ENCODE data around the gene NAPEPLD.
"Not testable (repeated sequence)": the region's sequence is repeated elsewhere in the genome, so short reads cannot be mapped to it uniquely, and the experiment has no call there.

NAPEPLD gene

GRCh38 chr7:103106005-103106702 is 42.7 kb downstream of the NAPEPLD start:
- DNase-seq: no peak

GRCh38 chr7:103101543-103101942 is 47.4 kb downstream of the NAPEPLD start:
- no peak for DNase-seq

- DNase-seq: no peak
These were observed 48.6 kb downstream of the NAPEPLD start for GRCh38 chr7:103100348-103100747.

- DNase-seq: no peak
These were observed 51.9 kb downstream of the NAPEPLD start for GRCh38 chr7:103097041-103097440.

GRCh38 chr7:103095558-103095957 is 53.3 kb downstream of the NAPEPLD start:
- DNase-seq: not testable (repeated sequence)

GRCh38 chr7:103094102-103094501 is 54.8 kb downstream of the NAPEPLD start:
- no peak for DNase-seq

- no peak for DNase-seq
These were observed 55.5 kb downstream of the NAPEPLD start for GRCh38 chr7:103093429-103093828.

GRCh38 chr7:103092321-103092720 is 56.6 kb downstream of the NAPEPLD start:
- not testable (repeated sequence) for DNase-seq

DNA sequence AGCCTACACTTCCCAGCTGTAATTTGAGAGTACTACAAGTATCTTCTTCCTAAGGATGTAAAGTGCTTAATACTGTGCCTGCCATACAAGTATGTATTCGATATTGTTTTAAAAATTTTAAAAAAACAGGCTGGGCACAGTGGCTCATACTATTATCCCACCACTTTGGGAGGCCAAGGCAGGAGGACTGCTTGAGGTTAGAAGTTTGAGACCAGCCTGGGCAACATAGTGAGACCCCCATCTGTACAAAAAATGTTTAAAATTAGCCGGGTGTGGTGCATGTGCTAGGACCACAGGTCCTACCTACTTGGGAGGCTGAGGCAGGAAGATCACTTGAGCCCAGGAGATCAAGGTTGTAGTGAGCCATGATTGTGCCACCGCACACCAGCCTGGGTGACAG is 65.7 kb downstream of the NAPEPLD start:
- DNase-seq: no peak

- no peak for DNase-seq
These were observed 66.4 kb downstream of the NAPEPLD start for GRCh38 chr7:103082497-103082896.

GRCh38 chr7:103080923-103081322 is 68.0 kb downstream of the NAPEPLD start:
- no peak for DNase-seq

- no peak for DNase-seq
These were observed 69.1 kb downstream of the NAPEPLD start for GRCh38 chr7:103079836-103080235.

DNA sequence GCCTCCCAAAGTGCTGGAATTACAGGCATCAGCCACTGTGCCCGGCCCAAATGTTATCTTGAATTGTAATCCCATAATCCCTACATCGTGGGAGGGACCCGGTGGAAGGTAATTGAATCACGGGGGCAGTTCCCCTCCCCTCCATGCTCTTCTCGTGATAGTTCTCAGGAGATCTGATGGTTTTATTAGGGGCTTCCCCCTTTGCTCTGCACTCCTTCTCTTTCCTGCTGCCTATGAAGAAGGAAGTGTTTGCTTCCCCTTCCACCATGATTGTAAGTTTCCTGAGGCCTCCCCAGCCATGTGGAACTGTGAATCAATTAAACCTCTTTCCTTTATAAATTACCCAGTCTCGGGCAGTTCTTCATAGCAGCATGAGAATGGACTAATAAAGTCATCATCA is 70.7 kb downstream of the NAPEPLD start:
- not testable (repeated sequence) for DNase-seq

- no peak for DNase-seq
These were observed 71.6 kb downstream of the NAPEPLD start for GRCh38 chr7:103077318-103077717.

DNA sequence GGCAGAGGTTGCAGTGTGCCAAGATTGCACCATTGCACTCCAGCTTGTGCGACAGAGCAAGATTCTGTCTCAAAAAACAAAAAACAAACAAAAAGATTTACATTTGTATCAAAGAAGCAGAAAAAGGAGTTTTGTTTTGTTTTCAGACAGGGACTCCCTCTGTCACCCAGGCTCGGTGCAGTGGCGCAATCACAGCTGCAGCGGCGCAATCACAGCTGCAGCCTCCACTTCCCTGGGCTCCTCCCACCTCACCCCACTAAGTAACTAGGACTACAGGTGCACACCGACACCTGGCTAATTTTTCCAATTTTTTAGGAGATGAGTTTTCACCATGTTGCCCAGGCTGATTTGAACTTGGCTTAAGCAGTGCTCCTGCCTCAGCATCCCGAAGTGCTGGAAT is 72.1 kb downstream of the NAPEPLD start:
- no peak for DNase-seq

DNA sequence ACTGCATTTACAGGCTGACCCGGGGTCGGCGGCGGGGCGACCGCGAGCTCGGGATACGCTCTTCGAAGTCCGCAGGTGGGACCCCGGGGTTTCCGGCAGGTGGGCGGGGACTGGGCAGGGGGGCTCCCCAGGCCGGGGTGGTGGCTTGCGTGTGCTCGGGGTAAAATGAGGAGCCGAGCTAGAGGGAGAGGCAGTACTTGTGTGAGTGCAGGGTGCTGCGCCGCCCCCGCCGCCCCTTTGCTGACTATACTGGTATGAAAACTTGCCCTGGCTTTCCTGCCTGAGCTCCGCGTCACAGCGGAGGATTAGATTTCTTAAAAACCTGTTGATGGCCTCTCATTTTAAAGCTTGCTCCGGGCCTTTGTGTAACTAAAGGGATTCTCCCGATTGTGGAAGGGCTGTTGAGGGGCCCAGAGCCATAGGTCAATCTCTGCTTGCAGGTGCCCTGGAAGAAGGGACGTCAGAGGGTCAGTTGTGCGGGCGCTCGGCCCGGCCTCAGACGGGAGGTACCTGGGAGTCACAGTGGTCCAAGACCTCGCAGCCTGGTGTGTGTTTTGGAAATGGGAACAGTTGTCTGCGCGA is 73.5 kb downstream of the NAPEPLD start:
- peak; percentile 58 to 71 for DNase-seq

DNA sequence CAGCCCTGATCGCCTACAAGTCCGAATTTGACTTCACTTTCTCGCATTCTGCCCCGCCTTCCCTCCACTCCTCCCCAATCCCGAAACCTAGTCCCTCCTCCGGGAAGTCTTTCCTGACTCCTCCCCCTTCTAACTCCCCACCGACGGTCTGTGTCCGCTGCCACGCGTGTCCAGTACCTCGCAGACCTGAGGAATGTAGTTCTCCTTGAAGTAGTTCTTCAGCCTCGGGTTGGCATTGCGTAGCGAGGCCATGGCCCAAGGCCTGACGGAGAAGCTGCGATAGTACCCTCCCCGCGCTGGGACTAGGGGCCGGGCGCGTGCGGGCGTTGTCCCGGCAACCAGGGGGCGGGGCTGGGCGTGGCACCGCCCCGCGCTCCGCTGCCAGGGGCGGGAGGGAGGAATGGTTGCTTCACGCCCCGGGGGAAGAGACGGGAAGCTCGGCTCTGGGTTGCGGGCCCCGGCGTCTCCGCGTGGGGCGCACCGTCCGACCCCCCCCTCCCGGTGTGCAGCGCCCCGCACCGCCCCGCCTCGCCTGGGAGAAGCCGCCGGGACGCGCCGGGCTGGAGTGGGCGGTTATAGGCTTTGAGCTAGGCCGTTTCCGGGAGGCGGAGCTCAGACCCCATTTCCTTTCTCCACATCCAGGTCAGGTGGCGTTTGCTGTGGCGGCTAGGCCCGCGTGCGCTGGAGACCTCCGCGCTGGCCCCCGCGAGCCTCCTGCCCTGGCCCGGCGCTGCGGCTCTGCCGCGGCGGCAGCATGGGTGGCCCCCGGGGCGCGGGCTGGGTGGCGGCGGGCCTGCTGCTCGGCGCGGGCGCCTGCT is 74.2 kb downstream of the NAPEPLD start, which contains the start of the genes ARMC10 and FBXL13:
ARMC10 (plus strand) TSS at position 622 of the 818 bp plus-strand sequence; CDS start at position 755, 133 bp downstream.
FBXL13 (minus strand) TSS at position 278 of the 818 bp plus-strand sequence.
- DNase-seq: peak; percentile 90 to 93

DNA sequence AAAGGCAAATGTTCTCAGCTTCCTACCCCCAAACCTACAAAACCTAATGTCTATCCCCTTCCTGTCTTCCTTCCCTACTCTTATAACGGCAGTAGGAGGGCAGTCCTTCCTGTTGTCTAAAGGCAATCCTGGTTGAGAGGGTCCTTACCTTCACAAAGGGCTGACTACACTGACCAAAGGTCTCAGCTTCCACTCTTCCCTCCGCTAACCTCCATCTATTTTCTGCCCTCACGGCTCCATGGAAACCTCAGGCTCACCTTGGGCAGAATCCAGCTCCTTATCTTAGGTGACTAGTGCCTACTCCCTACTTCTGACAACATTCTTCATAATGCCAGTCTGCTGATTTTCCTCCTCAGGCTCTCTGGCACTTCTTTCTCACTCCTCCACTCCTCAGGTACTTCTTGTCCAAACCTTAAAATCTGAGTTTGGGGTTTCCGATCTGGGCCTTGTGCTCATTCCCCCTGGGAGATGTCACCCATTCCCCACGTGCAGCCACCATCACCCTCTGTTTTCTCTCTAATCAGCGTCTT is 74.8 kb downstream of the NAPEPLD start:
- DNase-seq: no peak

DNA sequence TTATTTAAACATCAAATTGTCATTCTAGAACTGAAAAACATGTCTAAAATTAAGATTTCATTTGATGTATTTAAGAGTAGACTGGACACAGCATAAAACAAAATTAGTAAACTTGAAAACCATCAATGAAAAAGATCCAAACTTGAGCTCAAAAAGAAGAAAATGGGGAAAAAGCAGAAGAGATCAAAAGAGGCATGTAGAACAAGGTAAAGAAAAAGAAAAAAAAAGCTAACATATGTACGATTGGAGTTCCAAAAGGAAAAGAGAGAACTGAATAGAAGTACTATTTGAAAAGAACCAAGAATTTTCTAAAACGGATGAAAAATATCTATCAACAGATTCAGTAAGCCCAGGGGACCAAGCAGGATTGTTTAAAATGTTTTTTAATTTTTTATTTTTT is 77.9 kb downstream of the NAPEPLD start:
- no peak for DNase-seq

GRCh38 chr7:103068414-103069403 is 80.2 kb downstream of the NAPEPLD start:
- no peak for DNase-seq

DNA sequence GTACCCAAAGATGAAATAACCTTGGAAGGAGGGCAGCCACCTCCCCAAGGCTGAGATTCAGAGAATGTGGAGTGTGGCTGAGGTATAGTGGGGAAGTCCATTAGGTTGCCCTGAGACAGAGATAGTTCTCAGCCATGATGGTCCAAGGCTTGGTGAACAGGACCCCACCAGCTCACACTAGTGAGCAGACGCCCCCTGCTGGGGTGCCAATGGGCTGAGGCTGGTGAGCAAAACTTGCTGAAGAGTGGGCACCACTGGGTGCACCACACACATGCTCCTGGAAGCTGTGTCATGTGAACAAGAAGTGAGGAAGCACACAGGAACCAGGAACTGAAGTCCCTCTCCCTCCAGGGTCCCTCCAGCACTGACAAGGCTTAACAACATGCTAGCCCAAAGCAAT is 83.2 kb downstream of the NAPEPLD start:
- peak; percentile 22 to 43 for DNase-seq

- DNase-seq: no peak
These were observed 85.0 kb downstream of the NAPEPLD start for GRCh38 chr7:103063895-103064294.

Data from CD4-positive, alpha-beta T cell treated with Interferon alpha-2 for 1 hour (primary cell).